Endothelial cell of umbilical vein (primary cell): Measurements from ENCODE around the gene KCNIP1. TPM values are rescaled to one million over a fixed set of nuclear protein-coding genes. Genes with fewer than 3 reads are reported as not detected.

Experiments used
- BruUV-seq: library from RNA; stranded (reverse); fragments of 400-500 nt; replicated peaks from 2 replicates; lab custom pipeline; 2021; lab: Mats Ljungman, UMichigan
- CTCF ChIA-PET: fragments of 300-600, 350-600 bp; sonication (Branson Sonifier 250); formaldehyde crosslinking; loops from one replicate; lab custom pipeline; 2021; ENCODE audit warnings: antibody characterized with exemption, inconsistent platforms; lab: Charles Lee
- POLR2A ChIA-PET: fragments of 300-600, 350-600 bp; sonication (Branson Sonifier 250); formaldehyde crosslinking; loops from one replicate; lab custom pipeline; 2021; ENCODE audit warnings: antibody characterized with exemption, inconsistent platforms; lab: Charles Lee
- DNase-seq: peaks from one replicate; pipeline ENCODE4 v3.0.0-alpha.2; 2011; ENCODE audit warnings: low read depth, low spot score
- FAIRE-seq: peaks from 2 replicates; lab custom pipeline; 2011; peaks lifted over from hg19 to GRCh38; lab: Jason Lieb, UNC
- H2AFZ ChIP-seq: 2 replicates; pipeline ENCODE4 v1.6.0; 2012; ENCODE audit warnings: low read depth, low read length, control low read depth, inconsistent platforms
- H3K27ac ChIP-seq: 2 replicates; pipeline ENCODE4 v1.5.1; 2011; ENCODE audit warnings: low read depth, mild to moderate bottlenecking, control low read depth, low read length, moderate library complexity; ENCODE audit not compliant: insufficient read depth
- H3K27me3 ChIP-seq, 2 experiments: 2 replicates each; pipeline versions ENCODE4 v1.6.0 to v1.6.1; 2011; ENCODE audit warnings: low read length in 2 of 2, mixed read lengths in 1 of 2; ENCODE audit not compliant: control insufficient read depth in 2 of 2, insufficient read depth in 2 of 2
- H3K36me3 ChIP-seq, 2 experiments: 2 replicates in 1 of 2; 3 replicates in 1 of 2; pipeline ENCODE4 v1.5.1; 2011; ENCODE audit warnings: low read length in 2 of 2, mild to moderate bottlenecking in 1 of 2, moderate library complexity in 1 of 2; ENCODE audit not compliant: control insufficient read depth in 2 of 2, insufficient read depth in 2 of 2; ENCODE audit errors: extremely low read depth in 1 of 2
- H3K4me1 ChIP-seq: 3 replicates; pipeline ENCODE4 v1.5.1; 2011; ENCODE audit warnings: mild to moderate bottlenecking, low read length; ENCODE audit not compliant: control insufficient read depth, insufficient read depth; ENCODE audit errors: extremely low read depth
- H3K4me2 ChIP-seq: 2 replicates; pipeline ENCODE4 v1.6.1; 2011; ENCODE audit warnings: low read length, control low read depth, mixed read lengths; ENCODE audit not compliant: insufficient read depth
- H3K4me3 ChIP-seq, 3 experiments: fragments of 200-600 bp in 1 of 3; sonication (generic), shearing (Covaris generic) in 1 of 3; replicated peaks in 1 of 3; 2 replicates each; pipeline ENCODE4 v1.5.1; 2011 to 2016; ENCODE audit warnings: control low read depth in 3 of 3, low read length in 3 of 3, mild to moderate bottlenecking in 2 of 3, inconsistent platforms in 1 of 3, low read depth in 1 of 3, moderate library complexity in 1 of 3; ENCODE audit not compliant: insufficient read depth in 1 of 3
- H3K79me2 ChIP-seq: 2 replicates; pipeline ENCODE4 v1.6.0; 2012; ENCODE audit warnings: low read length, inconsistent platforms; ENCODE audit not compliant: control insufficient read depth, insufficient read depth
- H3K9ac ChIP-seq: replicated peaks from 2 replicates; pipeline ENCODE3; 2011; ENCODE audit warnings: low read length, control low read depth; ENCODE audit not compliant: insufficient read depth; ENCODE audit errors: extremely low read depth
- H3K9me1 ChIP-seq: replicated peaks from 3 replicates; pipeline ENCODE4 v1.6.0; 2011; ENCODE audit warnings: mild to moderate bottlenecking, low read length; ENCODE audit not compliant: control insufficient read depth, insufficient read depth; ENCODE audit errors: extremely low read depth
- H3K9me3 ChIP-seq: replicated peaks from 2 replicates; pipeline ENCODE4 v1.5.1; 2012; ENCODE audit warnings: low read length, inconsistent platforms; ENCODE audit not compliant: control insufficient read depth, insufficient read depth
- H4K20me1 ChIP-seq: replicated peaks from 2 replicates; pipeline ENCODE3; 2011; ENCODE audit warnings: mild to moderate bottlenecking, low read length; ENCODE audit not compliant: control insufficient read depth, insufficient read depth; ENCODE audit errors: extremely low read depth
- EZH2 ChIP-seq: IDR thresholded peaks from 2 replicates; pipeline ENCODE4 v1.6.1; 2012; ENCODE audit warnings: borderline replicate concordance, low read depth, mild to moderate bottlenecking, moderate library complexity, low read length, inconsistent platforms; ENCODE audit not compliant: severe bottlenecking
- FOS ChIP-seq: IDR thresholded peaks from 2 replicates; pipeline ENCODE4 v1.6.1; 2011; ENCODE audit warnings: mild to moderate bottlenecking, low read length, moderate library complexity, borderline replicate concordance; ENCODE audit not compliant: insufficient read depth
- GATA2 ChIP-seq: IDR thresholded peaks from 2 replicates; pipeline ENCODE4 v1.7.0; 2011; ENCODE audit warnings: low read depth, mild to moderate bottlenecking, moderate library complexity, mixed read lengths, low read length; ENCODE audit not compliant: insufficient read length, insufficient read depth
- JUN ChIP-seq: IDR thresholded peaks from 2 replicates; pipeline ENCODE4 v1.6.1; 2011; ENCODE audit warnings: borderline replicate concordance, low read depth; ENCODE audit not compliant: insufficient read length, insufficient read depth
- MYC ChIP-seq: IDR thresholded peaks from one replicate; pipeline ENCODE4 v1.6.1; 2011; ENCODE audit warnings: mild to moderate bottlenecking, low read depth, low read length
- POLR2A ChIP-seq: IDR thresholded peaks from 2 replicates; pipeline ENCODE4 v1.6.1; 2012; ENCODE audit warnings: low read depth, mild to moderate bottlenecking, control low read depth, low read length
- POLR2AphosphoS5 ChIP-seq: IDR thresholded peaks from 2 replicates; pipeline ENCODE4 v1.6.1; 2012; ENCODE audit warnings: low read depth, mild to moderate bottlenecking, control low read depth, low read length, moderate library complexity; ENCODE audit not compliant: insufficient read depth
- dilution Hi-C: fragments of 300-500 bp; cut with MboI; formaldehyde crosslinking; loops from one replicate; pipeline ENCODE4 v1.15.0; 2019; ENCODE audit warnings: low sequenced_read_pairs; ENCODE audit not compliant: extremely low pct_ligation_motif_present
- intact Hi-C: fragments of 100-400 bp; cut with micrococcal nuclease; formaldehyde crosslinking; loops from one replicate; pipeline ENCODE4 v1.10.0; 2022
- polyA plus RNA-seq, 4 experiments: library from polyadenylated mRNA; depleted of rRNA in 3 of 4; stranded (reverse) in 3 of 4; unstranded in 1 of 4; fragments of >200 nt; gene quantifications; 2 replicates each; pipeline versions ENCODE4 v1.2.1 to v1.2.3, GENCODE V29; 2011 to 2012; ENCODE audit warnings: missing spikeins in 1 of 4
- total RNA-seq: library from RNA; stranded (reverse); gene quantifications from 2 replicates; pipeline ENCODE4 v1.2.3, GENCODE V29; 2021
- TF ChIP-seq, protein P1 (sequence below): IDR thresholded peaks from 2 replicates; pipeline ENCODE4 v1.6.1; 2011; ENCODE audit not compliant: insufficient read depth, insufficient read length
- TF ChIP-seq, protein P2 (sequence below), 2 donors: IDR thresholded peaks; 1 replicate in 1 of 2; 2 replicates in 1 of 2; pipeline ENCODE4 v1.5.1; 2011; ENCODE audit warnings: low read length in 2 of 2, mild to moderate bottlenecking in 2 of 2, moderate library complexity in 2 of 2, control low read depth in 1 of 2, inconsistent platforms in 1 of 2, low read depth in 1 of 2; ENCODE audit not compliant: insufficient read depth in 1 of 2; ENCODE audit errors: extremely low read depth in 1 of 2

Gene KCNIP1
- total and polyA plus RNA-seq, 2 donors (not counting 3 experiments of a cell fraction or from before 2014, with no cell fraction given) = 0.15 TPM; not detected in 1

DNA sequence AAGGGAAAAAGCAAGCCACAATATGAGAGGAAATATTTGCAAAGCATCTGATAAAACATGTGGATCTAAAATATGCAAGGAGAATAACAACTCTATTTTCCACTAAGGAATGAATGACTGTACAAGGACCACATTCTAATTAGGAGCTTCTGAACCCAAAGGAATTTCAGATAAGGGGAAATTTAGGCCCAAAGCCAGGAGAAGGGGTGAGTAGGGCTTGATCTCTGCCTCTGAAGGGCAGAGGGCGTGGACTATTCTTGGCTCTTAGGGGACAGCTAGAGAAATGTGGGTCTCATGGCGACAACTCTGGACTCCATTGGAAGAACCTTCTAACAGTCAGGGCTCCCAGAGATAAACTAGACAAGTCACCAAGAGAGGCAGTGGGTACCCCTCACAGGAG lies 147.0 kb downstream of the KCNIP1 start:
- FAIRE-seq = no peak

More for the DNA sequence above, 147.0 kb downstream of the KCNIP1 start:
- ChIA-PET CTCF (interaction anchor here (1.0 to 1.6 kb wide), 2 partner anchors 12 to 141 kb away, joined by 4 to 5 read pairs; no protein-coding TSS in a partner anchor), POLR2A (no interaction called here)
- no peak overlapping the region for H3K4me2 ChIP-seq
- H4K20me1 ChIP-seq = no peaks in the 10 kb centered on the region
- no TSS peak for BruUV-seq
- H3K36me3 ChIP-seq = no peaks in the 10 kb centered on the region
- peaks cover 6 to 8% of the 10 kb centered on the region in 2 experiments for H3K27me3 ChIP-seq
- no peaks in the 10 kb centered on the region for H3K4me1 ChIP-seq
- no peak for TF ChIP-seq MYC
- TF ChIP-seq EZH2 = no peak
- no peak for TF ChIP-seq GATA2
- TF ChIP-seq, protein P1, sequence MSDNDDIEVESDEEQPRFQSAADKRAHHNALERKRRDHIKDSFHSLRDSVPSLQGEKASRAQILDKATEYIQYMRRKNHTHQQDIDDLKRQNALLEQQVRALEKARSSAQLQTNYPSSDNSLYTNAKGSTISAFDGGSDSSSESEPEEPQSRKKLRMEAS = no peak
- no peak for TF ChIP-seq POLR2AphosphoS5
- TF ChIP-seq JUN = no peak
- TF ChIP-seq POLR2A = no peak
- no peak for TF ChIP-seq FOS
- TF ChIP-seq, protein P2, sequence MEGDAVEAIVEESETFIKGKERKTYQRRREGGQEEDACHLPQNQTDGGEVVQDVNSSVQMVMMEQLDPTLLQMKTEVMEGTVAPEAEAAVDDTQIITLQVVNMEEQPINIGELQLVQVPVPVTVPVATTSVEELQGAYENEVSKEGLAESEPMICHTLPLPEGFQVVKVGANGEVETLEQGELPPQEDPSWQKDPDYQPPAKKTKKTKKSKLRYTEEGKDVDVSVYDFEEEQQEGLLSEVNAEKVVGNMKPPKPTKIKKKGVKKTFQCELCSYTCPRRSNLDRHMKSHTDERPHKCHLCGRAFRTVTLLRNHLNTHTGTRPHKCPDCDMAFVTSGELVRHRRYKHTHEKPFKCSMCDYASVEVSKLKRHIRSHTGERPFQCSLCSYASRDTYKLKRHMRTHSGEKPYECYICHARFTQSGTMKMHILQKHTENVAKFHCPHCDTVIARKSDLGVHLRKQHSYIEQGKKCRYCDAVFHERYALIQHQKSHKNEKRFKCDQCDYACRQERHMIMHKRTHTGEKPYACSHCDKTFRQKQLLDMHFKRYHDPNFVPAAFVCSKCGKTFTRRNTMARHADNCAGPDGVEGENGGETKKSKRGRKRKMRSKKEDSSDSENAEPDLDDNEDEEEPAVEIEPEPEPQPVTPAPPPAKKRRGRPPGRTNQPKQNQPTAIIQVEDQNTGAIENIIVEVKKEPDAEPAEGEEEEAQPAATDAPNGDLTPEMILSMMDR (IDR thresholded peaks at IDR 0.05; ENCODE audit: extremely low read depth in 1 of 2, insufficient read depth in 1 of 2, low read depth in 1 of 2, low read length in 2 of 2) = no peak
- dilution Hi-C loops (no loop called here), intact Hi-C loops (no loop called here)
- no peak overlapping the region for H2AFZ ChIP-seq
- no peak overlapping the region for H3K27ac ChIP-seq
- H3K4me3 ChIP-seq = no peak overlapping the region
- H3K9me1 ChIP-seq = no peaks in the 10 kb centered on the region
- H3K9ac ChIP-seq = no peak overlapping the region
- DNase-seq = no peak
- no peaks in the 10 kb centered on the region for H3K9me3 ChIP-seq
- no peaks in the 10 kb centered on the region for H3K79me2 ChIP-seq
